Spinal cord (tissue), 10 donors: ENCODE data around the gene TP53TG3D. TPM values are rescaled to one million over a fixed set of nuclear protein-coding genes. Genes with fewer than 3 reads are reported as not detected.
"Not testable (repeated sequence)": the region's sequence is repeated elsewhere in the genome, so short reads cannot be mapped to it uniquely, and the experiment has no call there.

ENCODE experiments used
- DNase-seq, 6 donors: peaks; one replicate each; pipeline versions ENCODE4 v3.0.0 to v3.0.0-alpha.2; 2013 to 2015; ENCODE audit warnings: low spot score in 6 of 6, low read depth in 4 of 6
- H3K27ac ChIP-seq: one replicate; pipeline ENCODE4 v1.5.1; 2013; ENCODE audit warnings: low read depth, low read length, control low read depth
- H3K27me3 ChIP-seq: one replicate; pipeline ENCODE4 v1.6.1; 2013; ENCODE audit warnings: low read length; ENCODE audit not compliant: control insufficient read depth, insufficient read depth
- H3K36me3 ChIP-seq: one replicate; pipeline ENCODE4 v1.6.1; 2013; ENCODE audit warnings: low read length; ENCODE audit not compliant: control insufficient read depth, insufficient read depth
- H3K4me1 ChIP-seq: one replicate; pipeline ENCODE4 v1.6.1; 2013; ENCODE audit warnings: low read length; ENCODE audit not compliant: control insufficient read depth, insufficient read depth
- H3K4me3 ChIP-seq: one replicate; pipeline ENCODE4 v1.5.1; 2013; ENCODE audit warnings: low read depth, low read length, control low read depth
- H3K9me3 ChIP-seq: one replicate; pipeline ENCODE4 v1.6.1; 2013; ENCODE audit warnings: low read length; ENCODE audit not compliant: control insufficient read depth, insufficient read depth
- WGBS: methylation state at CpG from one replicate; pipeline ENCODE4 v1.1.5; 2013; ENCODE audit warnings: missing lambda C conversion rate; ENCODE audit not compliant: insufficient coverage; 5-methylcytosine and 5-hydroxymethylcytosine counted together
- polyA plus RNA-seq, 2 donors: library from polyadenylated mRNA; unstranded; fragments of 120-200 nt; gene quantifications; one replicate each; pipeline ENCODE4 v1.2.1, GENCODE V29; 2013; ENCODE audit not compliant: insufficient read length in 2 of 2
- small RNA-seq: library from RNA; depleted of rRNA; stranded (forward); fragments of <200 nt; gene quantifications from one replicate; pipeline ENCODE3, GENCODE V24; 2014; ENCODE audit warnings: low replicate concordance
- total RNA-seq, 2 donors: library from RNA; depleted of rRNA in 1 of 2; stranded (reverse); fragments of 120-200 nt in 1 of 2; fragments of >200 nt in 1 of 2; gene quantifications; one replicate each; pipeline versions ENCODE4 v1.2.3 to v1.2.4, GENCODE V29; 2013 to 2014
- donor health status: healthy.

TP53TG3D gene
- total and polyA plus RNA-seq, 4 donors: 0.20 to 2.3 TPM; not detected in 2

DNA sequence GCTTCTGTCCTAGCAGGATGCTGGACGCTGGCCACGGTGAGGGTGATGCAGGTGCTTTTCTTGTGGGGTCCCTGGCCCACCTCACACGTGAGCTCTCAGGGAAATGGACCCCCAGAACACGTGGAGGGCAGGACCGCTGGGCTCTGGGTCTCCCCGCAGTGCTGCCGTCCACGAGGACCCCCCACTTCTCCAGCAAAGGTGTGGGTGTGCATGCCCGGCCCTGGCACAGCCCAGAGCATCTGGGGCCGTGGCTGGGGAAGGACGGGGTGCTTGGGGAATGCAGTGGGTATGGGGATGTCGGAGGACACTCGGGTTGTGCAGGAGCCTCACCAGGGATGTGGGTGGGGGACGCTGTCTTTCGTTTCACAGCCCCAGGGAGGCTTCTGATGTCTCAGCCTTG is 34.7 kb downstream of the TP53TG3D start:
- H3K27me3 ChIP-seq, H3K36me3 ChIP-seq, H3K4me3 ChIP-seq, H3K9me3 ChIP-seq, DNase-seq, H3K4me1 ChIP-seq, H3K27ac ChIP-seq: not testable (repeated sequence)
- WGBS: 72% methylated on average over 7 of the region's 15 CpGs

DNA sequence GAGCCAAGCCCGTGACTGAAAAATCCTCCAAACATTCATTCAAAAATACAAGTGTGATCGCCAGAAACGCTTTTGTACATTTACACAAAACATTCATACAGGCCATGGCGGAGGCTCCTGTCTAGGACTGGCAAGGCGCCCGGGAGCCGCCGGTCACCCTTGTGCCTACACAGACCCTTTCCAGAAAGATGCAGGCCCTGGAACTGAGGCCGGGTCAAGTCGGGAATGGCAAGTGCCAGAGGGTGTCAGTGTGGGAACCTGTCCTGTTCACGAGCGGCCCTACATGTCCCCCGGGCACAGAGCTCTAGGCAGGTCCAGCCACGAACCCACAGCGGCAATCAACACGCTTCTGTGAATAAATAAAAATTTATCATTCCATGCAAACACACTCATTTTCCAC is 36.1 kb downstream of the TP53TG3D start:
- not testable (repeated sequence) for H3K4me1 ChIP-seq, H3K4me3 ChIP-seq, H3K27ac ChIP-seq, DNase-seq, H3K27me3 ChIP-seq, H3K36me3 ChIP-seq, H3K9me3 ChIP-seq
- 85% methylated on average over 2 of the region's 16 CpGs for WGBS

DNA sequence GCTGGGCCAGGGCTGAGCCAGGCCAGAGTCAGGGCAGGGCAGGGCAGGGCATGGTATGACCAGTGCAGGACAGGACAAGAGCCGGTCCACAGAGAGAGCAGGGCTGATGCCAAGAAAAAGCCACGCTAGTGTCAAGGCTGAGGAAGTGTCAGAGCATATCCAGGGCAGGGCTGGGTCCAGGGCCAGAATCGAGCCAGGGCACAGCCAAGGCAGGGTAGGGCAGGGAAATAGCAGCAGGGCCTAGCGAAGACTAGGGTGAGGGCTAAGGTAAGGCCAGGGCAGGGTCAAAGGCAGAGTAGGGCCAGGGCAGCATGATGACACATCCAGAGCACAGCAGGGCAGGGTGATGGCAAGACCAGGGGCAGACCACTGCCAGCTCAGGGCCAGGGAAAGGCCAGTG is 49.7 kb downstream of the TP53TG3D start:
- not testable (repeated sequence) for H3K4me3 ChIP-seq, H3K4me1 ChIP-seq, H3K9me3 ChIP-seq, DNase-seq, H3K27me3 ChIP-seq, H3K36me3 ChIP-seq, H3K27ac ChIP-seq
- WGBS: no CpG with 5 or more reads among the region's 4 CpGs

Small RNAs within 50 kb of the gene (small RNA-seq; reads per million reads assigned to genes)
- gene AC133485.1 (not detected), gene AC140878.1 (not detected)
